Measurements from ENCODE around the gene GCLM.
"Not testable (repeated sequence)": the region's sequence is repeated elsewhere in the genome, so short reads cannot be mapped to it uniquely, and the experiment has no call there.

The GCLM gene

GRCh38 chr1:93900723-93901504, 8.3 kb downstream of the GCLM start:
- intact Hi-C loops (cut with DNase I), result no loop called here
- DNase-seq, result no peak

- intact Hi-C loops (cut with DNase I), result no loop called here
- DNase-seq, result no peak
Measured at GRCh38 chr1:93899543-93900207, 9.6 kb downstream of the GCLM start.

- intact Hi-C loops (cut with DNase I), result no loop called here
- no peak for DNase-seq
Measured at GRCh38 chr1:93888900-93889299, 20.3 kb downstream of the GCLM start.

GRCh38 chr1:93882269-93882668, 27.0 kb downstream of the GCLM start:
- intact Hi-C loops (cut with DNase I), result no loop called here
- DNase-seq, result no peak

- intact Hi-C loops (cut with DNase I), result no loop called here
- DNase-seq, result no peak
Measured at GRCh38 chr1:93880731-93881130, 28.5 kb downstream of the GCLM start.

- intact Hi-C loops (cut with DNase I), result loop anchor here (1.0 kb wide), 1 partner anchor 30 kb away; the partner anchor contains the start of gene GCLM
Measured at GRCh38 chr1:93878889-93879586, 30.2 kb downstream of the GCLM start, which contains the start of gene DNTTIP2. DNTTIP2 (minus strand) TSS chr1:93879206; CDS start chr1:93879148, 58 bp downstream.

GRCh38 chr1:93878501-93878888, 30.7 kb downstream of the GCLM start:
- intact Hi-C loops (cut with DNase I), result no loop called here
- DNase-seq, result peak in 5 of 10 donors; percentile 9 to 83 (median 50)

More at GRCh38 chr1:93878889-93879586, 30.2 kb downstream of the GCLM start, which contains the start of gene DNTTIP2:
- DNase-seq, result peak; percentile 87 to 98 (median 95)

GRCh38 chr1:93877529-93877928, 31.7 kb downstream of the GCLM start:
- intact Hi-C loops (cut with DNase I), result no loop called here
- no peak for DNase-seq

- no peak for DNase-seq
- intact Hi-C loops (cut with DNase I), result no loop called here
Measured at GRCh38 chr1:93876244-93876643, 33.0 kb downstream of the GCLM start.

GRCh38 chr1:93874025-93874651, 35.1 kb downstream of the GCLM start:
- intact Hi-C loops (cut with DNase I), result no loop called here
- no peak for DNase-seq

GRCh38 chr1:93871366-93871765, 37.9 kb downstream of the GCLM start:
- DNase-seq, result no peak
- intact Hi-C loops (cut with DNase I), result no loop called here

GRCh38 chr1:93869653-93870052, 39.6 kb downstream of the GCLM start:
- intact Hi-C loops (cut with DNase I), result no loop called here

GRCh38 chr1:93868492-93868891, 40.7 kb downstream of the GCLM start:
- intact Hi-C loops (cut with DNase I); DNase-seq: not testable (repeated sequence)

More at GRCh38 chr1:93869653-93870052, 39.6 kb downstream of the GCLM start:
- no peak for DNase-seq

- intact Hi-C loops (cut with DNase I), result no loop called here
- DNase-seq, result no peak
Measured at GRCh38 chr1:93865253-93865652, 44.0 kb downstream of the GCLM start.

GRCh38 chr1:93864175-93864574, 45.1 kb downstream of the GCLM start:
- no peak for DNase-seq
- intact Hi-C loops (cut with DNase I), result no loop called here

GRCh38 chr1:93857653-93858052, 51.6 kb downstream of the GCLM start:
- intact Hi-C loops (cut with DNase I); DNase-seq: not testable (repeated sequence)

GRCh38 chr1:93855983-93856382, 53.2 kb downstream of the GCLM start:
- DNase-seq; intact Hi-C loops (cut with DNase I): not testable (repeated sequence)

- DNase-seq, result no peak
- intact Hi-C loops (cut with DNase I), result no loop called here
Measured at GRCh38 chr1:93853940-93854339, 55.3 kb downstream of the GCLM start.

GRCh38 chr1:93851878-93852277, 57.4 kb downstream of the GCLM start:
- DNase-seq, result no peak
- intact Hi-C loops (cut with DNase I), result no loop called here

GRCh38 chr1:93851327-93851712, 57.9 kb downstream of the GCLM start:
- intact Hi-C loops (cut with DNase I), result no loop called here
- no peak for DNase-seq

Data from posterior cingulate gyrus (tissue), 11 donors.